SK-N-SH (cell line): ENCODE measurements around the gene PSMD13. TPM values are rescaled to one million over a fixed set of nuclear protein-coding genes. Genes with fewer than 3 reads are reported as not detected.

Experiments used
- CTCF ChIA-PET: fragments of 300-600, 350-600 bp; formaldehyde crosslinking; extraction: SDS; loops from one replicate; lab custom pipeline; 2021; lab: Yijun Ruan, JAX
- POLR2A ChIA-PET: fragments of 350-600 bp; sonication (Branson Sonifier 250); formaldehyde crosslinking; extraction: SDS; loops from one replicate; lab custom pipeline; 2020; ENCODE audit warnings: antibody characterized with exemption, inconsistent platforms; lab: Yijun Ruan, JAX
- DNase-seq: peaks from one replicate; pipeline ENCODE4 v3.0.0; 2012
- H2AFZ ChIP-seq: fragments of 200-600 bp; sonication (generic); 2 replicates; pipeline ENCODE4 v1.8.1; 2016; ENCODE audit warnings: antibody characterized with exemption, mild to moderate bottlenecking, low read depth
- H3F3A ChIP-seq: fragments of 200-600 bp; sonication (generic); replicated peaks from 2 replicates; pipeline ENCODE3; 2016; ENCODE audit warnings: antibody characterized with exemption, mild to moderate bottlenecking; ENCODE audit not compliant: insufficient read depth
- H3K27ac ChIP-seq, 2 experiments: fragments of 200-500 bp in 1 of 2; fragments of 200-600 bp in 1 of 2; sonication (Bioruptor generic) in 1 of 2; sonication (generic), shearing (Covaris generic) in 1 of 2; 2 replicates each; pipeline versions ENCODE4 v1.5.1 to v1.6.1; 2014 to 2016; ENCODE audit warnings: low read depth in 2 of 2, inconsistent platforms in 1 of 2, low read length in 1 of 2, mild to moderate bottlenecking in 1 of 2, mixed read lengths in 1 of 2
- H3K27me3 ChIP-seq: fragments of 200-600 bp; sonication (generic), shearing (Covaris generic); 2 replicates; pipeline ENCODE4 v1.6.1; 2016; ENCODE audit warnings: mixed run types; ENCODE audit not compliant: insufficient read depth
- H3K36me3 ChIP-seq, 2 experiments: fragments of 200-500 bp in 1 of 2; fragments of 200-600 bp in 1 of 2; sonication (Bioruptor generic) in 1 of 2; sonication (generic) in 1 of 2; replicated peaks in 1 of 2; 2 replicates each; pipeline versions ENCODE3 to v1.5.1; 2014 to 2016; ENCODE audit warnings: low read length in 1 of 2, mild to moderate bottlenecking in 1 of 2; ENCODE audit not compliant: insufficient read depth in 2 of 2, control insufficient read depth in 1 of 2
- H3K4me1 ChIP-seq, 2 experiments: fragments of 200-500 bp in 1 of 2; fragments of 200-600 bp in 1 of 2; sonication (Bioruptor generic) in 1 of 2; sonication (generic), shearing (Covaris generic) in 1 of 2; 2 replicates each; pipeline versions ENCODE4 v1.5.1 to v1.6.1; 2014 to 2016; ENCODE audit warnings: low read depth in 1 of 2, low read length in 1 of 2, mixed run types in 1 of 2; ENCODE audit not compliant: insufficient read depth in 2 of 2, control insufficient read depth in 1 of 2
- H3K4me2 ChIP-seq: fragments of 200-600 bp; sonication (generic), shearing (Covaris generic); 2 replicates; pipeline ENCODE4 v1.6.1; 2017; ENCODE audit warnings: mixed run types
- H3K4me3 ChIP-seq, 2 experiments: fragments of 200-500 bp in 1 of 2; fragments of 200-600 bp in 1 of 2; sonication (Bioruptor generic) in 1 of 2; sonication (generic), shearing (Covaris generic) in 1 of 2; 2 replicates each; pipeline versions ENCODE4 v1.5.1 to v1.8.1; 2014 to 2016; ENCODE audit warnings: low read depth in 2 of 2, inconsistent platforms in 1 of 2, low read length in 1 of 2, mild to moderate bottlenecking in 1 of 2, mixed read lengths in 1 of 2, moderate library complexity in 1 of 2
- H3K79me2 ChIP-seq: fragments of 200-600 bp; sonication (generic); 2 replicates; pipeline ENCODE4 v1.8.1; 2017; ENCODE audit warnings: mild to moderate bottlenecking; ENCODE audit not compliant: insufficient read depth
- H3K9ac ChIP-seq: fragments of 200-600 bp; sonication (generic); 2 replicates; pipeline ENCODE4 v1.6.1; 2017; ENCODE audit warnings: mixed run types
- H3K9me2 ChIP-seq: fragments of 200-600 bp; sonication (generic); 2 replicates; pipeline ENCODE4 v1.6.1; 2017; ENCODE audit warnings: mixed run types
- H3K9me3 ChIP-seq: fragments of 200-600 bp; sonication (generic); 2 replicates; pipeline ENCODE4 v1.6.1; 2017; ENCODE audit warnings: mixed run types, mild to moderate bottlenecking, moderate library complexity
- H4K20me1 ChIP-seq: fragments of 200-600 bp; sonication (generic); 2 replicates; pipeline ENCODE4 v1.6.1; 2017; ENCODE audit warnings: mild to moderate bottlenecking, mixed run types; ENCODE audit not compliant: insufficient read depth
- ELF1 ChIP-seq: IDR thresholded peaks from 2 replicates; pipeline ENCODE4 v1.4.0; 2012
- EP300 ChIP-seq, 2 experiments: IDR thresholded peaks; 2 replicates each; pipeline versions ENCODE4 v1.4.0 to v1.6.1; 2012; ENCODE audit warnings: borderline replicate concordance in 1 of 2, low read depth in 1 of 2, low read length in 1 of 2
- EZH2phosphoT487 ChIP-seq: fragments of 200-600 bp; sonication (generic); IDR thresholded peaks from 2 replicates; pipeline ENCODE4 v1.6.1; 2017; ENCODE audit warnings: low read depth, mixed run types, mild to moderate bottlenecking, antibody characterized with exemption, moderate library complexity, borderline replicate concordance
- FOXJ3 ChIP-seq: sonication (generic); formaldehyde crosslinking; IDR thresholded peaks from 2 replicates; pipeline ENCODE4 v1.5.1; 2020; ENCODE audit warnings: mild to moderate bottlenecking, missing genetic modification reagents
- GABPA ChIP-seq: IDR thresholded peaks from 2 replicates; pipeline ENCODE4 v1.4.0; 2012; ENCODE audit warnings: low read depth, mild to moderate bottlenecking
- GATA2 ChIP-seq: sonication (generic); formaldehyde crosslinking; IDR thresholded peaks from 2 replicates; pipeline ENCODE4 v1.5.0; 2020; ENCODE audit warnings: mild to moderate bottlenecking, missing genetic modification reagents
- JUND ChIP-seq: IDR thresholded peaks from 2 replicates; pipeline ENCODE4 v1.4.0; 2012
- MXI1 ChIP-seq: IDR thresholded peaks from 2 replicates; pipeline ENCODE4 v1.6.1; 2012; ENCODE audit warnings: mild to moderate bottlenecking, low read depth, low read length, improper control_type of control experiment
- NFIC ChIP-seq: IDR thresholded peaks from 2 replicates; pipeline ENCODE4 v1.4.0; 2012; ENCODE audit warnings: borderline replicate concordance
- POLR2AphosphoS5 ChIP-seq: IDR thresholded peaks from 2 replicates; pipeline ENCODE4 v1.6.1; 2012; ENCODE audit warnings: low read depth, low read length
- RAD21 ChIP-seq: IDR thresholded peaks from 2 replicates; pipeline ENCODE4 v1.6.1; 2012; ENCODE audit warnings: mild to moderate bottlenecking, low read length
- RCOR1 ChIP-seq: fragments of 150-350 bp; IDR thresholded peaks from 2 replicates; pipeline ENCODE4 v1.6.1; 2017; ENCODE audit warnings: antibody characterized with exemption, low read length
- RFX5 ChIP-seq: IDR thresholded peaks from 2 replicates; pipeline ENCODE4 v1.6.1; 2012; ENCODE audit warnings: mild to moderate bottlenecking, improper control_type of control experiment, low read length
- RXRA ChIP-seq: IDR thresholded peaks from 2 replicates; pipeline ENCODE4 v1.4.0; 2012; ENCODE audit warnings: low read depth, mild to moderate bottlenecking, borderline replicate concordance
- SIN3A ChIP-seq: IDR thresholded peaks from 2 replicates; pipeline ENCODE4 v1.6.1; 2012; ENCODE audit warnings: low read depth, mild to moderate bottlenecking, low read length, moderate library complexity, borderline replicate concordance
- TCF12 ChIP-seq: IDR thresholded peaks from 2 replicates; pipeline ENCODE4 v1.4.0; 2012
- YY1 ChIP-seq: IDR thresholded peaks from 2 replicates; pipeline ENCODE4 v1.4.0; 2012; ENCODE audit warnings: low read depth, mild to moderate bottlenecking
- WGBS: methylation state at CpG from one replicate; pipeline ENCODE4 v1.1.6; 2017; ENCODE audit warnings: low lambda C conversion rate; 5-methylcytosine and 5-hydroxymethylcytosine counted together
- polyA plus RNA-seq, 3 experiments: library from polyadenylated mRNA; depleted of rRNA; stranded (reverse); fragments of >200 nt; gene quantifications; 2 replicates each; pipeline ENCODE4 v1.2.3, GENCODE V29; 2012
- TF ChIP-seq, protein P1 (sequence below): fragments of 150-350 bp; IDR thresholded peaks from 2 replicates; pipeline ENCODE4 v1.6.1; 2017; ENCODE audit warnings: antibody characterized with exemption, low read length, low read depth, borderline replicate concordance
- TF ChIP-seq, protein P2 (sequence below): IDR thresholded peaks from 2 replicates; pipeline ENCODE4 v1.4.0; 2012; ENCODE audit warnings: low read depth, borderline replicate concordance

Gene PSMD13
- polyA plus RNA-seq, 1 of the 3 experiments (the other 2 are of a cell fraction), result 196 TPM

DNA sequence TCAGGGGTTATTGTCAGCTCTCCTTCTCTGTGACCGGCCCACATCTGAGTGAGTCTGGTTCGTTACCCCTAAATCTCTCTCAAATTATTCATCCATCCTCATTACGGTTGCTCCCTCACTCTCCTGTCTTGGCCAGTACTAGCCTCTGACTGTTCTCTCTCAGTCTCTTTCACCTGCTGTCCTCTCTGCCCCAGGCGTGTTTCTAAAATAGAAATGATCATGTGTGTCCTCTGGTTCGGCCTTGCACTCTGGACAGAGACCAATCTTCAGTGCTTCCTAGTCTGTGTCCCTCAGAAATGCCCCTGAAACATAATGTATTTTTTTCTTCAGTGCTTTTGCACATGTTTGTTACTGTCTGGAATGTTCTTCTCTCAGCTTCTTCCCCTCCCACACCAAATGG, 4.9 kb downstream of the PSMD13 start:
- ChIA-PET CTCF (interaction anchor here (4.5 kb wide), 1 partner anchor 10 kb away, joined by 20 read pairs; no protein-coding TSS in a partner anchor), POLR2A (no interaction called here)
- H3K9ac ChIP-seq, result no peak overlapping the region
- peaks cover 0 to 4% of the 10 kb centered on the region in 2 experiments; a peak in 3 of 4 replicates for H3K4me1 ChIP-seq
- H3K4me2 ChIP-seq, result no peak overlapping the region
- H3K27ac ChIP-seq, result no peak overlapping the region
- DNase-seq, result no peak
- no peaks in the 10 kb centered on the region for H3K27me3 ChIP-seq
- H4K20me1 ChIP-seq, result peaks cover 7% of the 10 kb centered on the region
- H3K9me3 ChIP-seq, result no peaks in the 10 kb centered on the region
- peaks cover 9% of the 10 kb centered on the region for H3F3A ChIP-seq
- no peak overlapping the region for H3K4me3 ChIP-seq
- WGBS, result 94% methylated on average over 5 of the region's 5 CpGs
- no peak for TF ChIP-seq TCF12
- no peak for TF ChIP-seq GABPA
- no peak for TF ChIP-seq SIN3A
- TF ChIP-seq, protein P1, sequence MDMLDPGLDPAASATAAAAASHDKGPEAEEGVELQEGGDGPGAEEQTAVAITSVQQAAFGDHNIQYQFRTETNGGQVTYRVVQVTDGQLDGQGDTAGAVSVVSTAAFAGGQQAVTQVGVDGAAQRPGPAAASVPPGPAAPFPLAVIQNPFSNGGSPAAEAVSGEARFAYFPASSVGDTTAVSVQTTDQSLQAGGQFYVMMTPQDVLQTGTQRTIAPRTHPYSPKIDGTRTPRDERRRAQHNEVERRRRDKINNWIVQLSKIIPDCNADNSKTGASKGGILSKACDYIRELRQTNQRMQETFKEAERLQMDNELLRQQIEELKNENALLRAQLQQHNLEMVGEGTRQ, result no peak
- TF ChIP-seq GATA2 (CRISPR knock-in tag), result no peak
- TF ChIP-seq ELF1, result no peak
- TF ChIP-seq, protein P2, sequence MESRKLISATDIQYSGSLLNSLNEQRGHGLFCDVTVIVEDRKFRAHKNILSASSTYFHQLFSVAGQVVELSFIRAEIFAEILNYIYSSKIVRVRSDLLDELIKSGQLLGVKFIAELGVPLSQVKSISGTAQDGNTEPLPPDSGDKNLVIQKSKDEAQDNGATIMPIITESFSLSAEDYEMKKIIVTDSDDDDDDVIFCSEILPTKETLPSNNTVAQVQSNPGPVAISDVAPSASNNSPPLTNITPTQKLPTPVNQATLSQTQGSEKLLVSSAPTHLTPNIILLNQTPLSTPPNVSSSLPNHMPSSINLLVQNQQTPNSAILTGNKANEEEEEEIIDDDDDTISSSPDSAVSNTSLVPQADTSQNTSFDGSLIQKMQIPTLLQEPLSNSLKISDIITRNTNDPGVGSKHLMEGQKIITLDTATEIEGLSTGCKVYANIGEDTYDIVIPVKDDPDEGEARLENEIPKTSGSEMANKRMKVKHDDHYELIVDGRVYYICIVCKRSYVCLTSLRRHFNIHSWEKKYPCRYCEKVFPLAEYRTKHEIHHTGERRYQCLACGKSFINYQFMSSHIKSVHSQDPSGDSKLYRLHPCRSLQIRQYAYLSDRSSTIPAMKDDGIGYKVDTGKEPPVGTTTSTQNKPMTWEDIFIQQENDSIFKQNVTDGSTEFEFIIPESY, result no peak
- no peak for TF ChIP-seq NFIC
- TF ChIP-seq FOXJ3, result no peak
- TF ChIP-seq JUND, result no peak
- TF ChIP-seq EZH2phosphoT487, result no peak
- no peak for TF ChIP-seq RXRA
- no peak for TF ChIP-seq YY1
- no peak for TF ChIP-seq RCOR1
- TF ChIP-seq, all 33 proteins: peak for 0
- peaks cover 55 to 59% of the 10 kb centered on the region in 2 experiments for H3K36me3 ChIP-seq
- H3K79me2 ChIP-seq, result peaks cover 66% of the 10 kb centered on the region
- H2AFZ ChIP-seq, result no peak overlapping the region
- H3K9me2 ChIP-seq, result no peaks in the 10 kb centered on the region

DNA sequence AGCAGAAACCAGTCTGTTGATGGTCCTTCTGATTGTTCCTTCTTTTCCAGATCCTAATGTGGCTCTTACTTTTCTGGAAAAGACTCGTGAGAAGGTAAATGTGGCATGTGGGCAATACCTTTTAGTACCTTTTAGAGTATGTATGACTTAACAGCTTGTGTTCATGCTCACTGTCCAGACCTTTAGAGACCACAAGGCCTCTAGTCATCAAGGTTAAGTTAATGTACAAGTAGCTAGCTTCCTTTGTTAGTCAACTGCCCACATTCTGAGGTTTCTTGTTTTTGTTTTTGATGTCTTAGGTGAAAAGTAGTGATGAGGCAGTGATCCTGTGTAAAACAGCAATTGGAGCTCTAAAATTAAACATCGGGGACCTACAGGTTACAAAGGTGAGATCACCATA, 7.6 kb downstream of the PSMD13 start:
- no peak overlapping the region for H3K4me3 ChIP-seq
- no peaks in the 10 kb centered on the region for H3K9me2 ChIP-seq
- no peak overlapping the region for H3K27ac ChIP-seq
- H2AFZ ChIP-seq, result no peak overlapping the region
- ChIA-PET CTCF (interaction anchor here (0.9 to 1.5 kb wide), 4 partner anchors 11 to 205 kb away, joined by 3 to 4 read pairs (median 3); partner anchors contain the start of gene PTDSS2), POLR2A (no interaction called here)
- DNase-seq, result no peak
- 98% methylated on average over 2 of the region's 2 CpGs for WGBS
- no peak overlapping the region for H3K9ac ChIP-seq
- H3K9me3 ChIP-seq, result no peaks in the 10 kb centered on the region
- peaks cover 7% of the 10 kb centered on the region for H4K20me1 ChIP-seq
- H3K79me2 ChIP-seq, result peaks cover 40% of the 10 kb centered on the region
- peaks cover 12% of the 10 kb centered on the region for H3F3A ChIP-seq
- peaks cover 74 to 75% of the 10 kb centered on the region in 2 experiments for H3K36me3 ChIP-seq
- no peaks in the 10 kb centered on the region for H3K27me3 ChIP-seq
- no peaks in the 10 kb centered on the region for H3K4me1 ChIP-seq
- no peak overlapping the region for H3K4me2 ChIP-seq
- no peak for TF ChIP-seq EZH2phosphoT487
- no peak for TF ChIP-seq JUND
- TF ChIP-seq RAD21, result no peak
- TF ChIP-seq POLR2AphosphoS5, result no peak
- TF ChIP-seq, protein P2, result no peak
- no peak for TF ChIP-seq MXI1
- no peak for TF ChIP-seq EP300 (IDR thresholded peaks at IDR 0.05; ENCODE audit: borderline replicate concordance in 1 of 2, low read depth in 1 of 2, low read length in 1 of 2)
- no peak for TF ChIP-seq RFX5
- TF ChIP-seq, protein P1, result no peak
